ENCODE measurements around the gene KCNJ15.
"Not testable (repeated sequence)": the region's sequence is repeated elsewhere in the genome, so short reads cannot be mapped to it uniquely, and the experiment has no call there.

KCNJ15 gene

GRCh38 chr21:38244407-38244787 is 12.4 kb upstream of the KCNJ15 start:
- no peak for DNase-seq

- no peak for DNase-seq
Observed at GRCh38 chr21:38244885-38245869, 11.6 kb upstream of the KCNJ15 start.

GRCh38 chr21:38246511-38246910 is 10.3 kb upstream of the KCNJ15 start:
- DNase-seq = no peak

- not testable (repeated sequence) for DNase-seq
Observed at GRCh38 chr21:38247054-38247453, 9.7 kb upstream of the KCNJ15 start.

- no peak for DNase-seq
Observed at GRCh38 chr21:38247738-38248510, 8.9 kb upstream of the KCNJ15 start.

- DNase-seq = no peak
Observed at GRCh38 chr21:38249256-38249655, 7.5 kb upstream of the KCNJ15 start.

- no peak for DNase-seq
Observed at GRCh38 chr21:38249696-38250278, 7.0 kb upstream of the KCNJ15 start.

- no peak for DNase-seq
Observed at GRCh38 chr21:38250991-38251418, 5.8 kb upstream of the KCNJ15 start.

- no peak for DNase-seq
Observed at GRCh38 chr21:38254970-38255369, 1.8 kb upstream of the KCNJ15 start.

GRCh38 chr21:38255571-38256117 is 1.1 kb upstream of the KCNJ15 start:
- DNase-seq = no peak

GRCh38 chr21:38257667-38258066 is 876 bp downstream of the KCNJ15 start:
- DNase-seq = no peak

- DNase-seq = no peak
Observed at GRCh38 chr21:38258521-38259485, 2.0 kb downstream of the KCNJ15 start.

- DNase-seq = no peak
Observed at GRCh38 chr21:38259665-38260064, 2.9 kb downstream of the KCNJ15 start.

GRCh38 chr21:38260426-38260825 is 3.6 kb downstream of the KCNJ15 start:
- DNase-seq = no peak

GRCh38 chr21:38261851-38262250 is 5.1 kb downstream of the KCNJ15 start:
- DNase-seq = no peak

GRCh38 chr21:38263493-38263892 is 6.7 kb downstream of the KCNJ15 start:
- no peak for DNase-seq

GRCh38 chr21:38264571-38264970 is 7.8 kb downstream of the KCNJ15 start:
- no peak for DNase-seq

- DNase-seq = no peak
Observed at GRCh38 chr21:38265166-38265565, 8.4 kb downstream of the KCNJ15 start.

- no peak for DNase-seq
Observed at GRCh38 chr21:38266732-38267131, 9.9 kb downstream of the KCNJ15 start.

- no peak for DNase-seq
Observed at GRCh38 chr21:38267136-38267755, 10.5 kb downstream of the KCNJ15 start.
